SK-N-SH (cell line): ENCODE measurements around the gene PER2. TPM values are rescaled to one million over a fixed set of nuclear protein-coding genes. Genes with fewer than 3 reads are reported as not detected.

Experiments
- CTCF ChIA-PET: fragments of 300-600, 350-600 bp; formaldehyde crosslinking; extraction: SDS; loops from one replicate; lab custom pipeline; 2021; lab: Yijun Ruan, JAX
- POLR2A ChIA-PET: fragments of 350-600 bp; sonication (Branson Sonifier 250); formaldehyde crosslinking; extraction: SDS; loops from one replicate; lab custom pipeline; 2020; ENCODE audit warnings: antibody characterized with exemption, inconsistent platforms; lab: Yijun Ruan, JAX
- DNase-seq: peaks from one replicate; pipeline ENCODE4 v3.0.0; 2012
- H2AFZ ChIP-seq: fragments of 200-600 bp; sonication (generic); 2 replicates; pipeline ENCODE4 v1.8.1; 2016; ENCODE audit warnings: antibody characterized with exemption, mild to moderate bottlenecking, low read depth
- H3F3A ChIP-seq: fragments of 200-600 bp; sonication (generic); replicated peaks from 2 replicates; pipeline ENCODE3; 2016; ENCODE audit warnings: antibody characterized with exemption, mild to moderate bottlenecking; ENCODE audit not compliant: insufficient read depth
- H3K27ac ChIP-seq, 2 experiments: fragments of 200-500 bp in 1 of 2; fragments of 200-600 bp in 1 of 2; sonication (Bioruptor generic) in 1 of 2; sonication (generic), shearing (Covaris generic) in 1 of 2; 2 replicates each; pipeline versions ENCODE4 v1.5.1 to v1.6.1; 2014 to 2016; ENCODE audit warnings: low read depth in 2 of 2, inconsistent platforms in 1 of 2, low read length in 1 of 2, mild to moderate bottlenecking in 1 of 2, mixed read lengths in 1 of 2
- H3K27me3 ChIP-seq: fragments of 200-600 bp; sonication (generic), shearing (Covaris generic); 2 replicates; pipeline ENCODE4 v1.6.1; 2016; ENCODE audit warnings: mixed run types; ENCODE audit not compliant: insufficient read depth
- H3K36me3 ChIP-seq, 2 experiments: fragments of 200-500 bp in 1 of 2; fragments of 200-600 bp in 1 of 2; sonication (Bioruptor generic) in 1 of 2; sonication (generic) in 1 of 2; replicated peaks in 1 of 2; 2 replicates each; pipeline versions ENCODE3 to v1.5.1; 2014 to 2016; ENCODE audit warnings: low read length in 1 of 2, mild to moderate bottlenecking in 1 of 2; ENCODE audit not compliant: insufficient read depth in 2 of 2, control insufficient read depth in 1 of 2
- H3K4me1 ChIP-seq, 2 experiments: fragments of 200-500 bp in 1 of 2; fragments of 200-600 bp in 1 of 2; sonication (Bioruptor generic) in 1 of 2; sonication (generic), shearing (Covaris generic) in 1 of 2; 2 replicates each; pipeline versions ENCODE4 v1.5.1 to v1.6.1; 2014 to 2016; ENCODE audit warnings: low read depth in 1 of 2, low read length in 1 of 2, mixed run types in 1 of 2; ENCODE audit not compliant: insufficient read depth in 2 of 2, control insufficient read depth in 1 of 2
- H3K4me2 ChIP-seq: fragments of 200-600 bp; sonication (generic), shearing (Covaris generic); 2 replicates; pipeline ENCODE4 v1.6.1; 2017; ENCODE audit warnings: mixed run types
- H3K4me3 ChIP-seq, 2 experiments: fragments of 200-500 bp in 1 of 2; fragments of 200-600 bp in 1 of 2; sonication (Bioruptor generic) in 1 of 2; sonication (generic), shearing (Covaris generic) in 1 of 2; 2 replicates each; pipeline versions ENCODE4 v1.5.1 to v1.8.1; 2014 to 2016; ENCODE audit warnings: low read depth in 2 of 2, inconsistent platforms in 1 of 2, low read length in 1 of 2, mild to moderate bottlenecking in 1 of 2, mixed read lengths in 1 of 2, moderate library complexity in 1 of 2
- H3K79me2 ChIP-seq: fragments of 200-600 bp; sonication (generic); 2 replicates; pipeline ENCODE4 v1.8.1; 2017; ENCODE audit warnings: mild to moderate bottlenecking; ENCODE audit not compliant: insufficient read depth
- H3K9ac ChIP-seq: fragments of 200-600 bp; sonication (generic); 2 replicates; pipeline ENCODE4 v1.6.1; 2017; ENCODE audit warnings: mixed run types
- H3K9me2 ChIP-seq: fragments of 200-600 bp; sonication (generic); 2 replicates; pipeline ENCODE4 v1.6.1; 2017; ENCODE audit warnings: mixed run types
- H3K9me3 ChIP-seq: fragments of 200-600 bp; sonication (generic); 2 replicates; pipeline ENCODE4 v1.6.1; 2017; ENCODE audit warnings: mixed run types, mild to moderate bottlenecking, moderate library complexity
- H4K20me1 ChIP-seq: fragments of 200-600 bp; sonication (generic); 2 replicates; pipeline ENCODE4 v1.6.1; 2017; ENCODE audit warnings: mild to moderate bottlenecking, mixed run types; ENCODE audit not compliant: insufficient read depth
- CHD2 ChIP-seq: fragments of 150-350 bp; IDR thresholded peaks from 2 replicates; pipeline ENCODE4 v1.6.1; 2018; ENCODE audit warnings: low read length; ENCODE audit not compliant: partially characterized antibody
- ELF1 ChIP-seq: IDR thresholded peaks from 2 replicates; pipeline ENCODE4 v1.4.0; 2012
- FOSL2 ChIP-seq: IDR thresholded peaks from 2 replicates; pipeline ENCODE4 v1.4.0; 2012; ENCODE audit warnings: low read depth, mild to moderate bottlenecking, moderate library complexity, borderline replicate concordance
- FOXJ3 ChIP-seq: sonication (generic); formaldehyde crosslinking; IDR thresholded peaks from 2 replicates; pipeline ENCODE4 v1.5.1; 2020; ENCODE audit warnings: mild to moderate bottlenecking, missing genetic modification reagents
- GABPA ChIP-seq: IDR thresholded peaks from 2 replicates; pipeline ENCODE4 v1.4.0; 2012; ENCODE audit warnings: low read depth, mild to moderate bottlenecking
- GATA2 ChIP-seq: sonication (generic); formaldehyde crosslinking; IDR thresholded peaks from 2 replicates; pipeline ENCODE4 v1.5.0; 2020; ENCODE audit warnings: mild to moderate bottlenecking, missing genetic modification reagents
- MAX ChIP-seq: IDR thresholded peaks from 2 replicates; pipeline ENCODE4 v1.4.0; 2012; ENCODE audit warnings: low read depth
- MEF2A ChIP-seq: IDR thresholded peaks from 2 replicates; pipeline ENCODE4 v1.4.0; 2012; ENCODE audit warnings: low read depth, borderline replicate concordance
- NFIC ChIP-seq: IDR thresholded peaks from 2 replicates; pipeline ENCODE4 v1.4.0; 2012; ENCODE audit warnings: borderline replicate concordance
- RCOR1 ChIP-seq: fragments of 150-350 bp; IDR thresholded peaks from 2 replicates; pipeline ENCODE4 v1.6.1; 2017; ENCODE audit warnings: antibody characterized with exemption, low read length
- REST ChIP-seq: IDR thresholded peaks from 2 replicates; pipeline ENCODE4 v1.6.1; 2012; ENCODE audit warnings: mild to moderate bottlenecking, low read depth, low read length, moderate library complexity
- TEAD4 ChIP-seq: IDR thresholded peaks from 2 replicates; pipeline ENCODE4 v1.4.0; 2012; ENCODE audit warnings: mild to moderate bottlenecking, borderline replicate concordance; ENCODE audit not compliant: insufficient read depth
- USF1 ChIP-seq: IDR thresholded peaks from 2 replicates; pipeline ENCODE4 v1.4.0; 2012; ENCODE audit warnings: low read depth, borderline replicate concordance
- WGBS: methylation state at CpG from one replicate; pipeline ENCODE4 v1.1.6; 2017; ENCODE audit warnings: low lambda C conversion rate; 5-methylcytosine and 5-hydroxymethylcytosine counted together
- polyA plus RNA-seq, 3 experiments: library from polyadenylated mRNA; depleted of rRNA; stranded (reverse); fragments of >200 nt; gene quantifications; 2 replicates each; pipeline ENCODE4 v1.2.3, GENCODE V29; 2012

The PER2 gene
- polyA plus RNA-seq, 1 of the 3 experiments (the other 2 are of a cell fraction), result 0.82 TPM

GRCh38 chr2:238262496-238263122, 25.8 kb downstream of the PER2 start:
- ChIA-PET POLR2A (no interaction called here), CTCF (interaction anchor here (0.6 to 6.0 kb wide), 58 partner anchors 8 to 750 kb away, joined by 3 to 72 read pairs (median 4); partner anchors contain the start of genes ERFE, HES6 and PER2)
- Histone ChIP-seq H3F3A (peaks cover 3% of the 10 kb centered on the region), H3K9me2 (no peaks in the 10 kb centered on the region), H3K36me3 (peaks cover 0 to 7% of the 10 kb centered on the region in 2 experiments), H3K79me2 (no peaks in the 10 kb centered on the region), H3K9me3 (no peaks in the 10 kb centered on the region), H3K27ac (no peak overlapping the region), H4K20me1 (no peaks in the 10 kb centered on the region), H3K4me2 (no peak overlapping the region), H3K27me3 (no peaks in the 10 kb centered on the region), H2AFZ (no peak overlapping the region), H3K4me3 (no peak overlapping the region), H3K4me1 (peaks cover 0 to 16% of the 10 kb centered on the region in 2 experiments; a peak in 1 of 4 replicates), H3K9ac (no peak overlapping the region)
- DNase-seq, result no peak
- no peak for TF ChIP-seq MEF2A
- no peak for TF ChIP-seq GATA2 (CRISPR knock-in tag)
- no peak for TF ChIP-seq MAX
- WGBS, result 94% methylated on average over 12 of the region's 12 CpGs

GRCh38 chr2:238261718-238262375, 26.6 kb downstream of the PER2 start:
- ChIA-PET CTCF (interaction anchor here (0.7 to 5.2 kb wide), 7 partner anchors 9 to 401 kb away, joined by 3 to 72 read pairs (median 15); partner anchors contain the start of genes ERFE and HES6), POLR2A (no interaction called here)

GRCh38 chr2:238260883-238261282, 27.5 kb downstream of the PER2 start:
- Histone ChIP-seq H3K36me3 (peaks cover 0 to 7% of the 10 kb centered on the region in 2 experiments), H3F3A (peaks cover 3% of the 10 kb centered on the region), H3K79me2 (no peaks in the 10 kb centered on the region), H2AFZ (no peak overlapping the region), H3K4me1 (peaks cover 0 to 25% of the 10 kb centered on the region in 2 experiments; a peak in 1 of 4 replicates), H3K27ac (no peak overlapping the region), H3K9ac (no peak overlapping the region), H4K20me1 (no peaks in the 10 kb centered on the region), H3K27me3 (no peaks in the 10 kb centered on the region), H3K9me2 (no peaks in the 10 kb centered on the region), H3K4me3 (no peak overlapping the region), H3K9me3 (no peaks in the 10 kb centered on the region), H3K4me2 (no peak overlapping the region)
- POLR2A ChIA-PET, result interaction anchor here (0.7 kb wide), 1 partner anchor 486 kb away, joined by 3 read pairs; no protein-coding TSS in a partner anchor
- DNase-seq, result no peak
- CTCF ChIA-PET, result interaction anchor here (0.6 to 5.2 kb wide), 5 partner anchors 14 to 403 kb away, joined by 3 to 72 read pairs (median 11); no protein-coding TSS in a partner anchor
- 86% methylated on average over 17 of the region's 18 CpGs for WGBS
- TF ChIP-seq USF1 (no peak), GABPA (no peak), CHD2 (no peak), GATA2 (CRISPR knock-in tag) (no peak), FOXJ3 (CRISPR knock-in tag) (no peak), TEAD4 (no peak), MAX (no peak), REST (no peak)

More at GRCh38 chr2:238261718-238262375, 26.6 kb downstream of the PER2 start:
- Histone ChIP-seq H3K9ac (no peak overlapping the region), H3F3A (peaks cover 3% of the 10 kb centered on the region), H3K79me2 (no peaks in the 10 kb centered on the region), H3K4me3 (no peak overlapping the region), H2AFZ (no peak overlapping the region), H3K4me1 (peaks cover 0 to 19% of the 10 kb centered on the region in 2 experiments; a peak in 1 of 4 replicates), H3K27me3 (no peaks in the 10 kb centered on the region), H3K27ac (no peak overlapping the region), H3K9me2 (no peaks in the 10 kb centered on the region), H3K4me2 (no peak overlapping the region), H3K9me3 (no peaks in the 10 kb centered on the region), H4K20me1 (no peaks in the 10 kb centered on the region), H3K36me3 (peaks cover 0 to 7% of the 10 kb centered on the region in 2 experiments)
- 95% methylated on average over 14 of the region's 16 CpGs for WGBS
- TF ChIP-seq ELF1, result no peak
- TF ChIP-seq CHD2, result no peak
- TF ChIP-seq NFIC, result no peak
- no peak for TF ChIP-seq FOSL2
- TF ChIP-seq RCOR1, result no peak
- DNase-seq, result no peak
